Epithelial cell of esophagus (primary cell): ENCODE results near the gene PIK3R6.

Experiments
- DNase-seq: peaks from one replicate; pipeline ENCODE4 v3.0.0; 2010; ENCODE audit warnings: low read depth
- H3K4me3 ChIP-seq: 2 replicates; pipeline ENCODE4 v1.5.1; 2011; ENCODE audit warnings: mild to moderate bottlenecking, low read length, control low read depth
- TF ChIP-seq, protein P1 (sequence below): IDR thresholded peaks from 2 replicates; pipeline ENCODE4 v1.5.1; 2011; ENCODE audit warnings: low read depth, mild to moderate bottlenecking, low read length, control low read depth, inconsistent platforms; ENCODE audit not compliant: insufficient read depth; ENCODE audit errors: missing control alignments

The PIK3R6 gene

DNA sequence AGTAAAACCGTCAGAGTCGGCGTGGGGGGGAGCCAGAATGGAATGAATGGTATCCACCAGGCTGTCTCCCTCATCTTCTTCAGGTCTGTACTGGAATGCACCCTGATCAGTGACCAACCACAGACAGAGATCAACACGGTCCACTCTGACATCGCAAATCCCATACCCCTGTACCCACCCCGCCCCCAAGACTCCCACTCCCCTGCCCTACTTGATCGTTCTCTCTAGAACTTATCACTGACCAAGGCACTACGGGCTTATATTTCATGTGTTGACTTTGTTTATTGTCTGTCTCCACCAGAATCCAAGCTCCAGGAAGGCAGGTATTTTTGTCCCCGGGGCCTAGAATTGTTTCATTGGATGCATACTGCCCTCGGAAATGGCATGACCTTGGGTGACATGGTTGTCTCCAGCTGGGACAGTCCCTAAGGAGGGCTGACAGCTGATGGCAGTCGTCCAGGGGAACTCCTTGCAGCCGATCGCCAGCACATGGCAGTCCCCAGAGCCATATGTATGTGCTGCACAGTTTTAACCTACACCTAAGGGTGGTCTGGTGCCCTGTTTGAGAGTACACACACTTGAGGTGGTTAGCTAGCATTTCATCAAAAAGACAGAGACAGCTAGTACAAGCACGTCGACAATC is 67.8 kb downstream of the PIK3R6 start:
- TF ChIP-seq, protein P1, sequence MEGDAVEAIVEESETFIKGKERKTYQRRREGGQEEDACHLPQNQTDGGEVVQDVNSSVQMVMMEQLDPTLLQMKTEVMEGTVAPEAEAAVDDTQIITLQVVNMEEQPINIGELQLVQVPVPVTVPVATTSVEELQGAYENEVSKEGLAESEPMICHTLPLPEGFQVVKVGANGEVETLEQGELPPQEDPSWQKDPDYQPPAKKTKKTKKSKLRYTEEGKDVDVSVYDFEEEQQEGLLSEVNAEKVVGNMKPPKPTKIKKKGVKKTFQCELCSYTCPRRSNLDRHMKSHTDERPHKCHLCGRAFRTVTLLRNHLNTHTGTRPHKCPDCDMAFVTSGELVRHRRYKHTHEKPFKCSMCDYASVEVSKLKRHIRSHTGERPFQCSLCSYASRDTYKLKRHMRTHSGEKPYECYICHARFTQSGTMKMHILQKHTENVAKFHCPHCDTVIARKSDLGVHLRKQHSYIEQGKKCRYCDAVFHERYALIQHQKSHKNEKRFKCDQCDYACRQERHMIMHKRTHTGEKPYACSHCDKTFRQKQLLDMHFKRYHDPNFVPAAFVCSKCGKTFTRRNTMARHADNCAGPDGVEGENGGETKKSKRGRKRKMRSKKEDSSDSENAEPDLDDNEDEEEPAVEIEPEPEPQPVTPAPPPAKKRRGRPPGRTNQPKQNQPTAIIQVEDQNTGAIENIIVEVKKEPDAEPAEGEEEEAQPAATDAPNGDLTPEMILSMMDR = no peak
- no peak for DNase-seq
- H3K4me3 ChIP-seq = no peak overlapping the region

DNA sequence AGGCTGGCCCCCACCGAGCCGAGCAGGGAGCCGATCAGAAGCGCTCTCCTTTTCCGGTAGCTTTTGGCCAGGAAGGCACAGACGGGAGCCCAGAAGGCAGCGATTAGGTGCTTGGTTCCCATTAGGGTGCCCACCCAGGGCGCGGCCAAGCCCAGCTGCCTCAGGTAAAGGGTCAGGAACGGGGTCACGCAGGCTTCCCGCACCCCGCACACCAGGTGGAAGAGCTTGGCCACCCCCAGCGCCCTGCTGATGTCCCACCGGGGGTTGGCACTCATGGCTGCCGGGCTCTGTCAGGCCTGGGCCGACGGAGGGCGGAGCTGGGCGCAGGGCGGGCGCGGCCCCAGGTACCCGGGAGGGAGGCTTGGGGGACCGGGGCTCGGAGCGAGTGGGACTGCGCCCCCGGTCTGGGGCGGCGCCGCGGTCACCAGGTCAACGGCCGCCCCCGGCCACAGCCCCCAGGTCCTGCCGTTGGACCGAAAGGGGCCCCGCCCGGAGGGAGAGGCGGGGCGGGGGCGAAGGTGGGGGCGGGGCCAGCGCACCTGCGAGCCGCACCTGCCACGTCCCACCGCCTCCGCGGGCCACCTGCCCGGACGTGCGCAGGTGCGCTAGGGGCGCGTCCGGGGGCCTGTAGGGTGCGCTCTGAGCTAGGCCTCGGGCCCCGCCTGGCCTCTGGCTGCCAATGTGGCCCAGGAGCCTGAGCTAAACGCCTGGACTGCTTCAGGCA is 68.5 kb downstream of the PIK3R6 start, which contains the start of gene MFSD6L:
MFSD6L (minus strand) TSS at position 520 of the 724 bp plus-strand sequence; CDS start at position 275, 245 bp downstream.
- H3K4me3 ChIP-seq = no peak within 1 kb of the TSS
- TF ChIP-seq, protein P1 = no peak
- peak; percentile 6 for DNase-seq

DNA sequence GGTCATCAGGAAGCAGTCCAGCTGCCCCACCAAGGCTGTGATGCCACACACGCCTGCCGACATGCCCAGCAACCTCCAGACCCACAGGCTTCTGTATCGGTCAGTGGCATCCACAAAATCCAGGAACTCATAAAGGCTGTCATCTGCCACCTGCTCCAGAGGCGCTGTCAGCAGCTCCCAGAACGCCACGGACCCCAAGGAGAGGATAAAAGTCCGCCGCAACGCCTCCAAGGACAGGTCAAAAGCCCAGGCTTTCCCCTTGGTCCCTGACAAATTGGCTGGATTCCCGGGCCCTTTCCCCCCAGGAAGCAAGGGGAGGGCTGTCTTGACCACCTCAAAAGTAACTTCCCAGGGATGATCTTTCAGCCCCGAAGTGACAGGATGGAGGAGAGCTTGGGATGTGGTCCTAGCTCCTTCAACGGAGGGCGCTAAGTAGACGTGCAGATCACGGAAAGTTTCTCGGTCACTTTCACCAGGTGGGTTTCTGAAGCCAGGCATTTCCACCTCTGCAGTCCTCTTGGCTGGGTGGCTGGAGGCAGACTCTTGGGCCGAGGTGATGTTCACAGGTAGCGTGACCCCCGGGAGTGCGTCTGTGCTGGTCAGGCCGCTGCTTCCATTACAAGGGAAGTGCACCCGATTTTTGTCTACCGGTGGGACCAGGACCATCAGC is 69.2 kb downstream of the PIK3R6 start:
- TF ChIP-seq, protein P1 = no peak
- no peak overlapping the region for H3K4me3 ChIP-seq
- DNase-seq = no peak

DNA sequence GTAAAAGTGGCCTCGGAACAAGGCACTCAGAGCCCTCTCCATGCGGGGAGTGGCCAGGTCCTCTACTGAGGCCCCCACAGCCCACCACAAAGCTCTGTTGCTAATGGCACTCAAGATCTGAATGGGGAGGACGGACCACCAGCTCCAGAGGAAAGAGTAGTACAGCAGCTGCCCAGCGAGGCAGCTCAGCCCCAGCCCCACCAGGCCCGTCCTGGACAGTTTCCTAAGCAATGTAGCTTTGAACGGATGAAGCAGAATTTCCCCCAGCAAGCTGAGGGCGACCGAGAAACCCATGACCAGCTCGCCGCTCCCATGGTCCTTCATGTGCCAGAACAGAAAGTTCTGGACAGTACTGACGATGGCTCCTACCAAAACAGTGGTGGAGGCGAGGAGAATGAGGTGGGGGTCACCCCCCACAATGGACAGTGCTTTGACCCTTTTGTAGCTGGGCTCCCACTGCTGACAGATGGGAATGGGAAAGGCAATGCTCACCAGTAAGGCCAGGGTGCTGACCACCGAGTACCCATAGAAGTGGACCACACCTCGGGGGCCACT is 69.8 kb downstream of the PIK3R6 start:
- no peak for DNase-seq
- TF ChIP-seq, protein P1 = no peak
- H3K4me3 ChIP-seq = no peak overlapping the region

DNA sequence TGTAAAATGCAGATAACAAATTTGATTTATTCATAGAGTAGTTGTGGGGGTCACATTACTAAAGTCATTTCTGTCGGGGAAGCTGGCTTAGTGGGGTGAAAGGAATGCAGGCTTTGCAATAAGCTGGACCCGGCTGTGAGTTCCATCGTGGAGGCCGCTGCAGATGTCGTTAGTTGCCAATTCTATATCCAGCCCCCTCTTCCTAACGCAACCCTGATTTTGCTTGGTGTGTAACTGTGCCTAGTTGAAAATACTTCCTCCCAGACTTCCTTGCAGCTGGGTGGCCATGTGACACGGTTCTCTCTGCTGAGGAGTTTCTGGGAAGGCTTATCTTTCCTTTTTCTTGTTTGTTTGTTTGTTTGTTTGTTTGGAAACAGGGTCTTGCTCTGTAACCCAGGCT is 72.8 kb downstream of the PIK3R6 start:
- DNase-seq = no peak
- TF ChIP-seq, protein P1 = no peak
- no peak overlapping the region for H3K4me3 ChIP-seq

DNA sequence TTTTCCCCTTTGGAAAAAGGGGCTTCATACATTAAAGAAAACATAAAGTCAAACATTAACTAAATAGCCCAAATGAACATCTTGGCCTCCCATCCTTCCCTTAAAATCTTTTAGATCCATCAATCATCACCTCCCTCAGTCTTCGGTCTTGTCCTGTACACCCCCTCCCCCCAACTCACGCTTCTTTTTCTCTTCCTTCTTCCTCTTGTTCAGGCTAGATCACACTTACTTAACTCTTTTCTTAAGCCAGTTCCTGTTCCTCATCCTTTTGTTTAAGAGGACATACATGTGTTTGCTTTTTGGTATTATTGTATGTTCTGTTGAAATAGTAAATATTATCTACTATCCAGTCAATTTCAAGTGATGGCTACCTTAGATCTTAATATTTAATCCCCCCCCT is 73.8 kb downstream of the PIK3R6 start:
- DNase-seq = no peak
- no peak overlapping the region for H3K4me3 ChIP-seq
- TF ChIP-seq, protein P1 = no peak
